H9 (cell line): ENCODE results near the gene EPGN. TPM values are rescaled to one million over a fixed set of nuclear protein-coding genes. Genes with fewer than 3 reads are reported as not detected.

Experiments
- DNase-seq: peaks from one replicate; pipeline ENCODE4 v3.0.0-alpha.2; 2017
- H2AFZ ChIP-seq: one replicate; pipeline ENCODE4 v1.6.1; 2013; ENCODE audit warnings: mild to moderate bottlenecking, low read length, control low read depth, moderate library complexity
- H2AK5ac ChIP-seq: 2 replicates; pipeline ENCODE4 v1.6.1; 2013; ENCODE audit warnings: low read length, control low read depth, mixed read lengths; ENCODE audit not compliant: insufficient read length
- H2BK120ac ChIP-seq: one replicate; pipeline ENCODE4 v1.6.1; 2013; ENCODE audit warnings: low read depth, mild to moderate bottlenecking, low read length, control low read depth, inconsistent platforms; ENCODE audit not compliant: poor library complexity, severe bottlenecking
- H2BK12ac ChIP-seq: 2 replicates; pipeline ENCODE4 v1.6.1; 2013; ENCODE audit warnings: low read length, control low read depth, mixed read lengths, low read depth; ENCODE audit not compliant: insufficient read length
- H2BK15ac ChIP-seq: 2 replicates; pipeline ENCODE4 v1.6.1; 2013; ENCODE audit warnings: low read depth, low read length, control low read depth
- H2BK20ac ChIP-seq: one replicate; pipeline ENCODE4 v1.6.1; 2013; ENCODE audit warnings: low read depth, mild to moderate bottlenecking, low read length, control low read depth, inconsistent platforms; ENCODE audit not compliant: poor library complexity, severe bottlenecking
- H2BK5ac ChIP-seq: 2 replicates; pipeline ENCODE4 v1.6.1; 2013; ENCODE audit warnings: low read length, control low read depth, mixed read lengths; ENCODE audit not compliant: insufficient read length
- H3K14ac ChIP-seq: 2 replicates; pipeline ENCODE4 v1.6.1; 2013; ENCODE audit warnings: low read length, control low read depth; ENCODE audit not compliant: insufficient read depth
- H3K18ac ChIP-seq: 2 replicates; pipeline ENCODE4 v1.6.1; 2013; ENCODE audit warnings: low read depth, mild to moderate bottlenecking, mixed read lengths, low read length, control low read depth; ENCODE audit not compliant: insufficient read length
- H3K23ac ChIP-seq: 2 replicates; pipeline ENCODE4 v1.6.1; 2013; ENCODE audit warnings: low read length, control low read depth, mixed read lengths, low read depth; ENCODE audit not compliant: insufficient read length
- H3K23me2 ChIP-seq: 2 replicates; pipeline ENCODE4 v1.6.1; 2013; ENCODE audit warnings: low read depth, mild to moderate bottlenecking, mixed read lengths, low read length, control low read depth; ENCODE audit not compliant: insufficient read length, poor library complexity, severe bottlenecking
- H3K27ac ChIP-seq: 2 replicates; pipeline ENCODE4 v1.5.1; 2013; ENCODE audit warnings: low read length, control low read depth, mixed read lengths, low read depth; ENCODE audit not compliant: insufficient read length
- H3K27me3 ChIP-seq: 2 replicates; pipeline ENCODE4 v1.6.1; 2013; ENCODE audit warnings: low read length, control low read depth, inconsistent platforms; ENCODE audit not compliant: insufficient read depth
- H3K4ac ChIP-seq: 2 replicates; pipeline ENCODE4 v1.6.1; 2013; ENCODE audit warnings: low read depth, mild to moderate bottlenecking, control low read depth, inconsistent platforms, low read length, moderate library complexity
- H3K4me1 ChIP-seq: 2 replicates; pipeline ENCODE4 v1.6.1; 2013; ENCODE audit warnings: low read length, control low read depth, inconsistent platforms; ENCODE audit not compliant: insufficient read depth
- H3K4me2 ChIP-seq: 2 replicates; pipeline ENCODE4 v1.6.1; 2013; ENCODE audit warnings: low read length, control low read depth, mixed read lengths; ENCODE audit not compliant: insufficient read length, insufficient read depth
- H3K56ac ChIP-seq: 2 replicates; pipeline ENCODE4 v1.6.1; 2013; ENCODE audit warnings: low read depth, mild to moderate bottlenecking, mixed read lengths, low read length, control low read depth; ENCODE audit not compliant: insufficient read length
- H3K79me1 ChIP-seq: 2 replicates; pipeline ENCODE4 v1.6.1; 2013; ENCODE audit warnings: low read depth, mild to moderate bottlenecking, moderate library complexity, low read length, control low read depth, inconsistent platforms; ENCODE audit not compliant: insufficient read depth, poor library complexity, severe bottlenecking
- H3K79me2 ChIP-seq: 2 replicates; pipeline ENCODE4 v1.6.1; 2013; ENCODE audit warnings: low read length, control low read depth, inconsistent platforms; ENCODE audit not compliant: insufficient read depth
- H3K9ac ChIP-seq: 2 replicates; pipeline ENCODE4 v1.6.1; 2013; ENCODE audit warnings: low read length, control low read depth, mixed read lengths; ENCODE audit not compliant: insufficient read length; ENCODE audit errors: extremely low read depth
- H3K9me3 ChIP-seq: one replicate; pipeline ENCODE4 v1.6.1; 2013; ENCODE audit warnings: low read depth, low read length, inconsistent platforms; ENCODE audit not compliant: control insufficient read depth
- H3T11ph ChIP-seq: one replicate; pipeline ENCODE4 v1.6.1; 2013; ENCODE audit warnings: mild to moderate bottlenecking, low read length, control low read depth, inconsistent platforms
- H4K20me1 ChIP-seq: one replicate; pipeline ENCODE4 v1.6.1; 2013; ENCODE audit not compliant: control insufficient read depth, insufficient read length, insufficient read depth
- H4K5ac ChIP-seq: 2 replicates; pipeline ENCODE4 v1.6.1; 2013; ENCODE audit warnings: low read depth, mild to moderate bottlenecking, mixed read lengths, low read length, control low read depth; ENCODE audit not compliant: insufficient read length
- H4K8ac ChIP-seq: replicated peaks from 2 replicates; pipeline ENCODE4 v1.6.1; 2013; ENCODE audit warnings: low read length, control low read depth, mixed read lengths, low read depth; ENCODE audit not compliant: insufficient read length
- H4K91ac ChIP-seq: 2 replicates; pipeline ENCODE4 v1.6.1; 2013; ENCODE audit warnings: low read depth, mild to moderate bottlenecking, moderate library complexity, mixed read lengths, low read length, control low read depth; ENCODE audit not compliant: insufficient read length
- H3K27ac Mint-ChIP-seq, 3 experiments: 2 replicates in 2 of 3; 3 replicates in 1 of 3; pipeline ENCODE4 v1.8.0; 2020 to 2021; ENCODE audit warnings: mixed read lengths in 3 of 3, mild to moderate bottlenecking in 1 of 3, moderate library complexity in 1 of 3
- H3K27me3 Mint-ChIP-seq: 2 replicates; pipeline ENCODE4 v1.8.0; 2021; ENCODE audit warnings: low read depth, mild to moderate bottlenecking, moderate library complexity, mixed read lengths
- H3K36me3 Mint-ChIP-seq, 3 experiments: 2 replicates in 2 of 3; 3 replicates in 1 of 3; pipeline ENCODE4 v1.8.0; 2020 to 2021; ENCODE audit warnings: low read depth in 3 of 3, mixed read lengths in 3 of 3; ENCODE audit not compliant: insufficient read depth in 1 of 3
- H3K4me1 Mint-ChIP-seq, 2 experiments: 2 replicates each; pipeline ENCODE4 v1.8.0; 2020; ENCODE audit warnings: mixed read lengths in 2 of 2
- H3K4me3 Mint-ChIP-seq, 2 experiments: 2 replicates in 1 of 2; 3 replicates in 1 of 2; pipeline ENCODE4 v1.8.0; 2020 to 2021; ENCODE audit warnings: mild to moderate bottlenecking in 2 of 2, mixed read lengths in 2 of 2, moderate library complexity in 1 of 2
- H3K9me3 Mint-ChIP-seq, 2 experiments: 2 replicates in 1 of 2; 3 replicates in 1 of 2; pipeline ENCODE4 v1.8.0; 2020; ENCODE audit warnings: mild to moderate bottlenecking in 2 of 2, mixed read lengths in 2 of 2, moderate library complexity in 1 of 2
- WGBS: extraction: QIAGEN DNeasy Blood & Tissue Kit; methylation state at CpG from one replicate; pipeline ENCODE4 v1.1.7; 2013; ENCODE audit warnings: missing lambda C conversion rate, low lambda C conversion rate, mixed read lengths; ENCODE audit not compliant: insufficient read length; ENCODE audit errors: extremely low coverage; 5-methylcytosine and 5-hydroxymethylcytosine counted together
- total RNA-seq: library from RNA; stranded (reverse); gene quantifications from 2 replicates; pipeline ENCODE4 v1.2.1, GENCODE V29; 2021
- TF ChIP-seq, protein P1 (sequence below): fragments of 200-600 bp; sonication (generic); conservative IDR thresholded peaks from 3 replicates; pipeline ENCODE4 v1.8.0; 2021; ENCODE audit warnings: antibody characterized with exemption, mild to moderate bottlenecking

Gene EPGN
- total RNA-seq, 1 experiment from 2014 or later, result not detected

DNA sequence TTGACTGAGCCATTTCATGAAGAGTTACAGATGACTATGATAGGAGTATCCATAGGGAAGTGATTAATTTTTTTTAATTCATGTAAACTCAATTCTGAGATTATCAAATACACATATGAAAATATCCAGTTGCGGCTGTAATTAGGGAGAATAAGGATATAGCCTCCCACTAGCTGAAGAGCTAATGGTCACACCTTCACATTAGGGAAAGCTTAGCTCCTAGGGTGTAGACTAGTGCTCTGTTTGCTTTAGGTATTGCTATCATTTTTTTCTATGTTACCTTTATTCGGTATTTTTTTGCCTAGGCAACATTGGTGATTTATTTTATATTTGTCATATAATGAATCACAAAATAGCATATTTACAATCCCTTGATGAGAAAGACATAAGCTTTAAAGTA lies 39.6 kb upstream of the EPGN start:
- Histone ChIP-seq H3K4ac (no peak overlapping the region), H3K79me1 (no peaks in the 10 kb centered on the region), H3K14ac (no peak overlapping the region), H3K23me2 (no peaks in the 10 kb centered on the region), H2BK20ac (no peak overlapping the region), H3K4me1 (no peaks in the 10 kb centered on the region), H2BK15ac (no peak overlapping the region), H4K5ac (no peak overlapping the region), H3K56ac (no peak overlapping the region), H3K4me2 (no peak overlapping the region), H3K18ac (no peak overlapping the region), H3K23ac (no peak overlapping the region), H3T11ph (no peak overlapping the region), H2BK12ac (no peak overlapping the region), H4K20me1 (no peaks in the 10 kb centered on the region), H3K27ac (no peak overlapping the region), H3K27me3 (no peaks in the 10 kb centered on the region), H2BK5ac (no peak overlapping the region), H4K91ac (no peak overlapping the region), H2AFZ (no peak overlapping the region), H3K9me3 (no peaks in the 10 kb centered on the region), H3K9ac (no peak overlapping the region), H3K79me2 (no peaks in the 10 kb centered on the region), H2AK5ac (no peak overlapping the region), H2BK120ac (no peak overlapping the region), H4K8ac (no peak overlapping the region)
- Mint-ChIP-seq H3K27ac (no peak overlapping the region), H3K27me3 (no peaks in the 10 kb centered on the region), H3K36me3 (no peaks in the 10 kb centered on the region), H3K9me3 (no peaks in the 10 kb centered on the region), H3K4me1 (no peaks in the 10 kb centered on the region), H3K4me3 (no peak overlapping the region)
- TF ChIP-seq, protein P1, sequence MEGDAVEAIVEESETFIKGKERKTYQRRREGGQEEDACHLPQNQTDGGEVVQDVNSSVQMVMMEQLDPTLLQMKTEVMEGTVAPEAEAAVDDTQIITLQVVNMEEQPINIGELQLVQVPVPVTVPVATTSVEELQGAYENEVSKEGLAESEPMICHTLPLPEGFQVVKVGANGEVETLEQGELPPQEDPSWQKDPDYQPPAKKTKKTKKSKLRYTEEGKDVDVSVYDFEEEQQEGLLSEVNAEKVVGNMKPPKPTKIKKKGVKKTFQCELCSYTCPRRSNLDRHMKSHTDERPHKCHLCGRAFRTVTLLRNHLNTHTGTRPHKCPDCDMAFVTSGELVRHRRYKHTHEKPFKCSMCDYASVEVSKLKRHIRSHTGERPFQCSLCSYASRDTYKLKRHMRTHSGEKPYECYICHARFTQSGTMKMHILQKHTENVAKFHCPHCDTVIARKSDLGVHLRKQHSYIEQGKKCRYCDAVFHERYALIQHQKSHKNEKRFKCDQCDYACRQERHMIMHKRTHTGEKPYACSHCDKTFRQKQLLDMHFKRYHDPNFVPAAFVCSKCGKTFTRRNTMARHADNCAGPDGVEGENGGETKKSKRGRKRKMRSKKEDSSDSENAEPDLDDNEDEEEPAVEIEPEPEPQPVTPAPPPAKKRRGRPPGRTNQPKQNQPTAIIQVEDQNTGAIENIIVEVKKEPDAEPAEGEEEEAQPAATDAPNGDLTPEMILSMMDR, result no peak
- DNase-seq, result no peak
- WGBS, result no CpG with 5 or more reads among the region's 2 CpGs
